ENCODE data around the gene ZNF138. TPM values are rescaled to one million over a fixed set of nuclear protein-coding genes. Genes with fewer than 3 reads are reported as not detected.

Gene ZNF138
- total RNA-seq, 1 experiment from 2014 or later, result 25.6 TPM

DNA sequence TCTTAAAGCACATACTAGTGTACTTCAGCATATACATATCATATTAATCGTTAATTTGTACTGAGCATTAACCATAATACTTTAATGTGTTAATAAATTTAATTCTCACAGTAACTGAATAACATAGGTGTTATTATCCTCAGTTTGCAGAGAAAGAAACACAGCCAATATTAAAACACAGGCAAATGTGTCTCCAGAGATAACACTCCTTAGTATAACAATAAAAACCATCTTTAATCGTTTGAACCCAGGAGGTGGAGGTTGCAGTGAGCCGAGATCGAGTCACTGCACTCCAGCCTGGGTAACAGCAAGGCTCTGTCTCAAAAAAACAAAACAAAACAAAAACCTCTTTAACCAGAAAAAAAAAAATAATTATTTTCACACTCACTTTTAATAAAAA lies 59.5 kb downstream of the ZNF138 start:
- no CpG with 5 or more reads among the region's 4 CpGs for WGBS (ENCODE audit: extremely low coverage, insufficient read length, low lambda C conversion rate)
- H3K4me1 Mint-ChIP-seq, result no peaks in the 10 kb centered on the region
- Histone ChIP-seq H3K9me3 (ENCODE audit: control insufficient read depth, low read depth, low read length) (no peaks in the 10 kb centered on the region), H3K9ac (ENCODE audit: extremely low read depth, insufficient read length, low read length) (no peak overlapping the region), H2BK5ac (ENCODE audit: insufficient read length, low read length) (no peak overlapping the region), H4K20me1 (ENCODE audit: control insufficient read depth, insufficient read depth, insufficient read length) (no peaks in the 10 kb centered on the region), H2BK20ac (ENCODE audit: low read depth, low read length, poor library complexity, severe bottlenecking) (no peak overlapping the region), H3K27ac (ENCODE audit: insufficient read length, low read depth, low read length) (no peak overlapping the region), H3K23me2 (ENCODE audit: insufficient read length, low read depth, low read length, poor library complexity, severe bottlenecking) (no peaks in the 10 kb centered on the region), H3K14ac (ENCODE audit: insufficient read depth, low read length) (no peak overlapping the region), H3K4ac (ENCODE audit: low read depth, low read length) (no peak overlapping the region), H3K56ac (ENCODE audit: insufficient read length, low read depth, low read length) (no peak overlapping the region), H3K23ac (ENCODE audit: insufficient read length, low read depth, low read length) (no peak overlapping the region), H3K79me2 (ENCODE audit: insufficient read depth, low read length) (no peaks in the 10 kb centered on the region), H3K79me1 (ENCODE audit: insufficient read depth, low read depth, low read length, poor library complexity, severe bottlenecking) (no peaks in the 10 kb centered on the region), H4K91ac (ENCODE audit: insufficient read length, low read depth, low read length) (no peak overlapping the region), H2BK12ac (ENCODE audit: insufficient read length, low read depth, low read length) (no peak overlapping the region), H3K18ac (ENCODE audit: insufficient read length, low read depth, low read length) (no peak overlapping the region), H3K4me1 (ENCODE audit: insufficient read depth, low read length) (no peaks in the 10 kb centered on the region), H3T11ph (ENCODE audit: low read length) (no peak overlapping the region), H2BK15ac (ENCODE audit: low read depth, low read length) (no peak overlapping the region), H4K8ac (replicated peaks; ENCODE audit: insufficient read length, low read depth, low read length) (no peak overlapping the region), H4K5ac (ENCODE audit: insufficient read length, low read depth, low read length) (no peak overlapping the region), H2AK5ac (ENCODE audit: insufficient read length, low read length) (no peak overlapping the region), H2AFZ (ENCODE audit: low read length) (no peak overlapping the region), H3K4me2 (ENCODE audit: insufficient read depth, insufficient read length, low read length) (no peak overlapping the region), H3K27me3 (ENCODE audit: insufficient read depth, low read length) (no peaks in the 10 kb centered on the region), H2BK120ac (ENCODE audit: low read depth, low read length, poor library complexity, severe bottlenecking) (no peak overlapping the region)
- no peak for TF ChIP-seq CTCF (conservative IDR thresholded peaks at IDR 0.05)
- no peak for DNase-seq
- H3K27ac Mint-ChIP-seq, result no peak overlapping the region
- H3K4me3 Mint-ChIP-seq, result no peak overlapping the region
- H3K36me3 Mint-ChIP-seq (ENCODE audit: insufficient read depth in 1 of 3, low read depth in 3 of 3), result peaks cover 0 to 4% (median 0%) of the 10 kb centered on the region in 3 experiments; a peak in 1 of 7 replicates
- no peaks in the 10 kb centered on the region; the same call in 1 of the 2 replicates for H3K27me3 Mint-ChIP-seq (ENCODE audit: low read depth)
- H3K9me3 Mint-ChIP-seq, result peaks cover 33 to 37% of the 10 kb centered on the region in 2 experiments

Measured in H9 (cell line).